IPS DF 4.7 (cell line): Measurements from ENCODE around the gene SORCS2.
"Not testable (repeated sequence)": the region's sequence is repeated elsewhere in the genome, so short reads cannot be mapped to it uniquely, and the experiment has no call there.

ENCODE experiments used
- DNase-seq: peaks from one replicate; pipeline ENCODE4 v3.0.0-alpha.2; 2013; ENCODE audit warnings: low spot score; ENCODE audit errors: extremely low read depth

Gene SORCS2

GRCh38 chr4:7159923-7160322, 32.4 kb upstream of the SORCS2 start:
- no peak for DNase-seq

GRCh38 chr4:7160439-7160838, 31.9 kb upstream of the SORCS2 start:
- no peak for DNase-seq

GRCh38 chr4:7160951-7161440, 31.3 kb upstream of the SORCS2 start:
- no peak for DNase-seq

- DNase-seq: no peak
Observed at GRCh38 chr4:7161721-7162214, 30.6 kb upstream of the SORCS2 start.

GRCh38 chr4:7165056-7165873, 27.1 kb upstream of the SORCS2 start:
- not testable (repeated sequence) for DNase-seq

- no peak for DNase-seq
Observed at GRCh38 chr4:7165874-7166201, 26.5 kb upstream of the SORCS2 start.

- no peak for DNase-seq
Observed at GRCh38 chr4:7166237-7166636, 26.1 kb upstream of the SORCS2 start.

- no peak for DNase-seq
Observed at GRCh38 chr4:7166981-7167700, 25.2 kb upstream of the SORCS2 start.

- no peak for DNase-seq
Observed at GRCh38 chr4:7167706-7168105, 24.6 kb upstream of the SORCS2 start.

GRCh38 chr4:7168106-7168505, 24.2 kb upstream of the SORCS2 start:
- no peak for DNase-seq

- DNase-seq: no peak
Observed at GRCh38 chr4:7169134-7169533, 23.2 kb upstream of the SORCS2 start.

GRCh38 chr4:7170012-7170411, 22.3 kb upstream of the SORCS2 start:
- DNase-seq: no peak

GRCh38 chr4:7171191-7171900, 21.0 kb upstream of the SORCS2 start:
- no peak for DNase-seq

- no peak for DNase-seq
Observed at GRCh38 chr4:7172508-7172907, 19.8 kb upstream of the SORCS2 start.

GRCh38 chr4:7172946-7173345, 19.4 kb upstream of the SORCS2 start:
- no peak for DNase-seq

- no peak for DNase-seq
Observed at GRCh38 chr4:7173841-7174449, 18.4 kb upstream of the SORCS2 start.

GRCh38 chr4:7179158-7179557, 13.2 kb upstream of the SORCS2 start:
- no peak for DNase-seq

- DNase-seq: no peak
Observed at GRCh38 chr4:7180938-7181337, 11.4 kb upstream of the SORCS2 start.

GRCh38 chr4:7182616-7183015, 9.7 kb upstream of the SORCS2 start:
- DNase-seq: no peak

GRCh38 chr4:7183161-7183560, 9.2 kb upstream of the SORCS2 start:
- no peak for DNase-seq

GRCh38 chr4:7183780-7184460, 8.4 kb upstream of the SORCS2 start:
- DNase-seq: no peak
